Right lobe of liver (tissue), 6 donors: ENCODE results near the gene TBC1D10A. TPM values are rescaled to one million over a fixed set of nuclear protein-coding genes. Genes with fewer than 3 reads are reported as not detected.

Experiments used
- ATAC-seq, 4 donors: fragments of 200-7000 bp; cut with Tn5 transposase; one replicate each; pipeline ENCODE4 v1.9.1; 2020; ENCODE audit warnings: mild to moderate bottlenecking in 4 of 4, moderate library complexity in 4 of 4
- DNase-seq, 3 donors: peaks; one replicate each; pipeline ENCODE4 v3.0.0-alpha.2; 2020
- H3K27ac ChIP-seq, 3 donors: fragments of 200-600 bp; one replicate each; pipeline ENCODE4 v1.8.0; 2022
- H3K27me3 ChIP-seq, 2 donors: fragments of 200-600 bp; one replicate each; pipeline ENCODE4 v1.8.0; 2022
- H3K36me3 ChIP-seq, 4 donors: fragments of 200-600 bp; sonication (generic) in 1 of 4; one replicate each; pipeline versions ENCODE4 v1.5.1 to v1.8.0; 2017 to 2022; ENCODE audit warnings: control low read depth in 1 of 4
- H3K4me1 ChIP-seq, 4 donors: fragments of 200-600 bp; sonication (generic) in 1 of 4; one replicate each; pipeline versions ENCODE4 v1.5.1 to v1.8.0; 2017 to 2022; ENCODE audit warnings: control low read depth in 1 of 4
- H3K4me3 ChIP-seq, 3 donors: fragments of 200-600 bp; one replicate each; pipeline ENCODE4 v1.8.0; 2022
- H3K9me3 ChIP-seq, 4 donors: fragments of 200-600 bp; sonication (generic) in 1 of 4; one replicate each; pipeline versions ENCODE4 v1.5.1 to v1.8.0; 2017 to 2022; ENCODE audit warnings: control low read depth in 1 of 4
- CTCF ChIP-seq, 4 donors: fragments of 200-600 bp in 3 of 4; fragments of 450-650 bp in 1 of 4; IDR thresholded peaks; one replicate each; pipeline versions ENCODE4 v1.5.1 to v1.8.0; 2016 to 2022; ENCODE audit warnings: antibody characterized with exemption in 4 of 4, mild to moderate bottlenecking in 2 of 4
- POLR2A ChIP-seq: fragments of 450-650 bp; IDR thresholded peaks from one replicate; pipeline ENCODE4 v1.6.1; 2017; ENCODE audit warnings: antibody characterized with exemption, mild to moderate bottlenecking
- WGBS: methylation state at CpG from one replicate; pipeline ENCODE4 v1.1.6; 2018; ENCODE audit warnings: low coverage, low lambda C conversion rate; ENCODE audit not compliant: insufficient coverage; ENCODE audit errors: missing lambda C conversion rate; 5-methylcytosine and 5-hydroxymethylcytosine counted together
- intact Hi-C, 2 donors: fragments of 100-400 bp; cut with DNase I; formaldehyde crosslinking; loops; one replicate each; pipeline versions ENCODE4 v1.11.2 to v1.14.1; 2022
- total RNA-seq, 6 experiments: library from RNA; depleted of rRNA in 2 of 6; stranded (reverse); fragments of >200 nt in 2 of 6; fragmentation: NEBNext Ultra II Directional in 3 of 6; extraction: Animal tissue kit (Norgen Biotek cat#: 25700) in 3 of 6; gene quantifications; one replicate each; pipeline versions ENCODE4 v1.1.0 to v1.2.4, GENCODE V29; 2016 to 2023
- donor health status: DM: no; HTN: yes; CAD: no.
- donor health status: DM: no; HTN: no; CAD: no.
- donor health status: DM: no; HTN: no; CAD: no.
- donor health status: DM: no; HTN: yes; CAD: no.
- donor health status: DM: no; HTN: yes; CAD: no.

Gene TBC1D10A
- total RNA-seq, 6 experiments from 2014 or later: 6.6 to 12.6 (median 10.0) TPM

- no peak for DNase-seq
- Histone ChIP-seq H3K27ac (no peak overlapping the region), H3K4me3 (no peak overlapping the region), H3K4me1 (peaks cover 0 to 6% (median 0%) of the 10 kb centered on the region in 4 donors), H3K9me3 (no peaks in the 10 kb centered on the region), H3K27me3 (no peaks in the 10 kb centered on the region), H3K36me3 (no peaks in the 10 kb centered on the region)
- intact Hi-C loops: no loop called here
- no peak for ATAC-seq
- WGBS: 30% methylated on average over 4 of the region's 6 CpGs
- no peak for TF ChIP-seq POLR2A
- no peak for TF ChIP-seq CTCF (IDR thresholded peaks at IDR 0.05)
Observed at GRCh38 chr22:30248484-30248883, 78.3 kb downstream of the TBC1D10A start.

- Histone ChIP-seq H3K36me3 (no peaks in the 10 kb centered on the region), H3K4me1 (peaks cover 0 to 6% (median 0%) of the 10 kb centered on the region in 4 donors), H3K27ac (no peak overlapping the region), H3K27me3 (no peaks in the 10 kb centered on the region), H3K4me3 (no peak overlapping the region), H3K9me3 (no peaks in the 10 kb centered on the region)
- TF ChIP-seq CTCF (IDR thresholded peaks at IDR 0.05) (no peak), POLR2A (no peak)
- ATAC-seq (no peak), DNase-seq (no peak)
- intact Hi-C loops: no loop called here
- WGBS: 41% methylated on average over 5 of the region's 12 CpGs
Observed at GRCh38 chr22:30247974-30248373, 78.8 kb downstream of the TBC1D10A start.

- H3K4me1 ChIP-seq: peaks cover 0 to 6% (median 0%) of the 10 kb centered on the region in 4 donors
- H3K4me3 ChIP-seq: no peak overlapping the region
- no peak for DNase-seq
- no peaks in the 10 kb centered on the region for H3K36me3 ChIP-seq
- no peaks in the 10 kb centered on the region for H3K27me3 ChIP-seq
- H3K27ac ChIP-seq: no peak overlapping the region
- H3K9me3 ChIP-seq: no peaks in the 10 kb centered on the region
- intact Hi-C loops: no loop called here
- WGBS: 82% methylated on average over 3 of the region's 11 CpGs
- no peak for ATAC-seq
- TF ChIP-seq CTCF (IDR thresholded peaks at IDR 0.05) (no peak), POLR2A (no peak)
Observed at GRCh38 chr22:30247561-30247960, 79.2 kb downstream of the TBC1D10A start.

GRCh38 chr22:30246814-30247376 is 79.8 kb downstream of the TBC1D10A start:
- H3K27ac ChIP-seq: no peak overlapping the region
- no peaks in the 10 kb centered on the region for H3K9me3 ChIP-seq
- H3K27me3 ChIP-seq: no peaks in the 10 kb centered on the region
- ATAC-seq (no peak), DNase-seq (no peak)
- H3K4me3 ChIP-seq: peak overlapping the region; percentile 35 to 47 (median 41)
- 7% methylated on average over 10 of the region's 15 CpGs for WGBS
- no peaks in the 10 kb centered on the region for H3K36me3 ChIP-seq
- TF ChIP-seq POLR2A: no peak
- TF ChIP-seq CTCF (IDR thresholded peaks at IDR 0.05): no peak
- intact Hi-C loops: no loop called here
- H3K4me1 ChIP-seq: peaks cover 0 to 6% (median 0%) of the 10 kb centered on the region in 4 donors
